DMS53 treated with DMSO at 0.1 percent for 48 hours (cell line): ENCODE measurements around the gene MR1.

ENCODE experiments used
- DNase-seq: peaks from one replicate; lab custom pipeline; 2025; ENCODE audit not compliant: unreplicated experiment; lab: John Stamatoyannopoulos, UW

Gene MR1

DNA sequence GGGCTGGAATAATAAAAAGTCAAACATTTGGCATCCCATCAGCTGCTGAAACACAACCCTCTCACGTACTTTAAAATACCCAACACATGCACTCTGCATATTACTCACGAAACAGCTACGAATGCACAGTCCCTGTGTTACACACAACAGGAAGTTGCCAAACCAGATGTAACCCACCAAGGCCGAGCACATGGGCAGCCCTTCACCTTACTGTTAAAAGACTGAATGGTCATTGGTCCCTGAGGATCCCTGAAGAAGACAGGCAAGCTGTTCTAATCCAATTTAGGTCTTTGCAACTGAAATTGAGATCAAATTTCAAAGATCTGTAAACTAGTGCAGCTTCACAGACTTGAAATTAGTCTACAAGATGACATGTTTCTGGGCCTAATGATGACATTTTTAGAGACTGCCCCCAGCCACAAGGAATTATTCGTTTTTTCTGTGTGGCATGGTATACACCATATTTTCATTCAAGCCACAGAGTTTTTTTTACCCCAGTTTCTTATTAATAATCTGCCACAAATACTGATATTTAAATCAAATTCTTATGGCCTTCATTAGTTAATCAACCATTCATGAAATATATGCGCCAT, 29.1 kb downstream of the MR1 start:
- no peak for DNase-seq

GRCh38 chr1:181064011-181064623, 30.3 kb downstream of the MR1 start:
- no peak for DNase-seq

DNA sequence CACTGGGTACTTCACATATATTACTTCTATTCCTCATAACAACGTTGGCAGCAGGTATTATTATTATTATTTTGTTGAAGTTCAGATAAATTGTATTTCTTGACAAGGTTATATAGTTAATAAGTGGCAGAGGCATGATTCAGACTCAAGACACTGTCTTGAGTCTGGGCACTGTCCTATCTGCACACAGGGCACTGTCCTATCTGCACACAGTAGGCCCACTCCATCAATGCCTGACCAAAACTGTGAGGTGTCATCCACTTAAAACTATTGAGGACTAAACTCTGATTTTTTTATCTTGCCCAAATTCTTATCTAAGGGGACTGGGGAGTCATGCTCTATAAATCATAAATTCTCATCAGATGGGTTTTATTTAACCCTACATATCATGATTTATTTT, 30.9 kb downstream of the MR1 start:
- DNase-seq: no peak

- DNase-seq: no peak
Measured at GRCh38 chr1:181073638-181074037, 39.9 kb downstream of the MR1 start.

DNA sequence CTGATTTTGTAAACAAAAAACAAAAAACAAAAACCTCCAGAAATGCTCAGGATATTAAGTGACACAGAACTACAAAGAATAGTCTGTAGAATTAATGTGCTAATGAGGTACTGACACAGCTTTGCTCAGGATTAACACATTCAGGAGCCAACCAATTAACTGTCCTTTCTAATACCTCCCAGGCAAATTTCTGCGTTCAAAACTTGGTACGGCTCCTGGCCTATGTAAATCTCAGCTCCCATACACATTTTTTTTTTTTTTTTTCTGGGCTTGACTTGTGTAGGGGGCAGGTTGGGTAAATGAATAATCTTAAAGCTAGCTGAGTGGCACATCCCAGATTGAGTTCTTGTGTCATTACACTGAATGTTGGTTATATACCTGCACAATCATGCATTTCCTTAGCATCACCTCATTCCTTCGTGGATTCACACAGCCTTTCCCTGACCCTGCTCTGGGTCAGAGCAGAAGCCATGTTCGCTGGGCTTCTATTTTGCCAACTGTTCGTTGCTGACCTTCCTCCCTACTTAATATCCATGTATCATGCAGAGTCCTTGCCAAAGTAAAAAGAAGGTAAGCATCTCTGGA, 42.1 kb downstream of the MR1 start:
- no peak for DNase-seq

- no peak for DNase-seq
Measured at GRCh38 chr1:181076852-181077251, 43.1 kb downstream of the MR1 start.

- no peak for DNase-seq
Measured at GRCh38 chr1:181077576-181078242, 43.9 kb downstream of the MR1 start.

DNA sequence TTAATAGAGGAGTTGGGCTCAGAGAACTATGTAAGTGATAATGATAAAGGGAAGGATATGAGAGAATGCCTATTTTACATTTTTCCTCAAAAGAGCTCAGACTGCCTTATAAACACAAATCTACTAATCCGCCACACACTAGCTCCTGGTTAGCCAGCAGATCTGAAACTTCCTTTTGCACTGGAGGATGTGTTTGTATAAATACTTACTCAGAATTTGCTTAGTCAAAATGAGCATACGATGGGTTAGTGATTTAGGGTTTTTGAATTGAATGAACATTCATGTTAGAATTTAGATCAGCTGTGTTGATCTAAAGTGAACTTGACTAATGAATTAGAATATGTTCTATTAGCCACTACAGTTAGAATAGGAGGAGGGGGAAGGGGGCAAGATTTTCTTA, 45.6 kb downstream of the MR1 start:
- DNase-seq: no peak

GRCh38 chr1:181079920-181080319, 46.1 kb downstream of the MR1 start:
- no peak for DNase-seq

DNA sequence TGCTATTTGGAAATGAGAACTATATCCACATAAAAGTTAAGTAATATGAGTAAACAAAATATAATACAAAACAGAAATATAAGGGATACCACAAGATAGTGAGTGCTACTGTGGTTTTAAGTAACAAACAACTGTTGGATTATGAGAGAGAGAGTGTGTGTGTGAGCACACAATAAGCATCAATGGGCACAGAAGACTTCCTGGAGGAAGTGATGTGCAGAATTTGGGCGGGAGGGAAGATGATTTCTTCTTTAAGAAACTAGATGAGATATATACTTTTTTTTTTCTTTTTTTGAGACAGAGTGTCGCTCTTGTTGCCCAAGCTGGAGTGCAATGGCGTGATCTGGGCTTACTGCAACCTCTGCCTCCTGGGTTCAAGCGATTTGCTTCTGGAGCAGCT, 46.8 kb downstream of the MR1 start:
- DNase-seq: no peak

DNA sequence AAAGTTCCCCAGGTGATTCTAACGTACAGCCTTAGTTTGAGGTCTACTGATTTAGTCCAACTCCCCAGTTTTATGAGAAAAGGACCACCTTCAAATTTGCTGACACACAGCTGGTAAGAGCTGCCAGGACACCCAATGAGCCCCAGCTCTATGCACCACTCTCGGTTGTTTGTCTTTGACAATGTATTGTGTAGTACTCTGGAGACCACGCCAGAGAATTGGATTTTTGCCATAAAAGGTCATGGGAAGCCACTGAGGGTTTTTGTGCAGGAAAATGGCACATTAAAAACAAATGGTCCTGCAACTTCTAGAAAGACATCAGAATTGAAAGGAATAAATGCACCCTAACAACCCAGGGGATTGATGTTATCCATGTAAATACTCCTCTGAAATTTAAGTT, 47.6 kb downstream of the MR1 start:
- no peak for DNase-seq

- DNase-seq: peak; percentile 77
Measured at GRCh38 chr1:181083842-181084605, 50.2 kb downstream of the MR1 start.

DNA sequence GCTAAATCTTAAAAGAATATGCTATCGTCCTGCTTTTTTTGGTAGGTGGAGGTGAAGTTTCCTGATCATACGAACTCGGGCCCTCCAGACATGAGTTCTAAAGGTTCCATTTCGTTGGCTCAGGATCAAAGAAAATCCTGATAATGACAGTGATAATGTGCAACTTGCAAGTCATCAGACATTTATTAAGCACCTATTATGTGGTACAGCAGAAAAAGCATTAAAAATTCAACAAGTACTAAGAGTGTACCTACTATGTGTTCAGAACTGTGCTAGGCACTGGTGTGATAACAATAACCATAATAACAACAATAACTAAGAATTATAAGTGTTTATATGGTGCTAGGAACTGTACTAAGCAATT, 50.8 kb downstream of the MR1 start:
- DNase-seq: no peak

DNA sequence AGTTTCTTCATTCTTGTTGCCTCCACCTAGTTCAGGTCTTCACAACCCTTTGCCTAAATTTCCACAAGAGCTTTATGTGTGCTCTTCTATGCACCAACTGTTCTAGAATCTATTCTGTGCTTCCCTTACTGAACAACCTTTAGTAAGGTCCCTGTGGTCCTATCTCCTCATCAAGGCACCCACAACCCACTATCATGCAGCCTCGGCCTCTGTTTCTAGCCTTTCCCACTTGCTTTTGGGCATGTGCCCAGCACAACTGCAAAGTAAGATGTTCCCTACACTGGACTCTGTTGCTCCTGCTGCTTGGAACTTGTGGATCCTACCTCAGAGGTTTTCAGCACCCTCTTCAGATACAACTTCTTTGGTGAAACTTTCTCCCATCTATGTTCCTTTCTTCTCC, 52.3 kb downstream of the MR1 start:
- DNase-seq: no peak

DNA sequence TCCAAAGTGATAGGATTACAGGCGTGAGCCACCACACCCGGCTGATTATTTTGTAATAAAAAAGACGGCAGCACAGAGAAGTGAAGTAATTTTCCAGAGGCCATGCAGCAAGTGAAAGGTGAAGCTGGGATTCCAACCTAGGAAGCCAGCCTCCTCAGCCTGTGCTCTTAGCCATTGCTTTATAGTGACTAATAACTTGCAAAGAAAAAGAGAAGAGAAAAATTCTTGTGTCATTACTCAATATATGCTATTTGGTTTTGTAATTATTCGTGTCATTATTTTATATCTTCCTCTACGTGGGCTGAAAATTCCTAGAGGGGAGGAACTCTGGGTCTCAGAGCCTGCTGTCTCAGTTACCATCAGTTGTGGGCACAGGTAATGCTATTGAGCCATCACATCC, 53.1 kb downstream of the MR1 start:
- DNase-seq: no peak

GRCh38 chr1:181087400-181087901, 53.7 kb downstream of the MR1 start:
- DNase-seq: no peak

DNA sequence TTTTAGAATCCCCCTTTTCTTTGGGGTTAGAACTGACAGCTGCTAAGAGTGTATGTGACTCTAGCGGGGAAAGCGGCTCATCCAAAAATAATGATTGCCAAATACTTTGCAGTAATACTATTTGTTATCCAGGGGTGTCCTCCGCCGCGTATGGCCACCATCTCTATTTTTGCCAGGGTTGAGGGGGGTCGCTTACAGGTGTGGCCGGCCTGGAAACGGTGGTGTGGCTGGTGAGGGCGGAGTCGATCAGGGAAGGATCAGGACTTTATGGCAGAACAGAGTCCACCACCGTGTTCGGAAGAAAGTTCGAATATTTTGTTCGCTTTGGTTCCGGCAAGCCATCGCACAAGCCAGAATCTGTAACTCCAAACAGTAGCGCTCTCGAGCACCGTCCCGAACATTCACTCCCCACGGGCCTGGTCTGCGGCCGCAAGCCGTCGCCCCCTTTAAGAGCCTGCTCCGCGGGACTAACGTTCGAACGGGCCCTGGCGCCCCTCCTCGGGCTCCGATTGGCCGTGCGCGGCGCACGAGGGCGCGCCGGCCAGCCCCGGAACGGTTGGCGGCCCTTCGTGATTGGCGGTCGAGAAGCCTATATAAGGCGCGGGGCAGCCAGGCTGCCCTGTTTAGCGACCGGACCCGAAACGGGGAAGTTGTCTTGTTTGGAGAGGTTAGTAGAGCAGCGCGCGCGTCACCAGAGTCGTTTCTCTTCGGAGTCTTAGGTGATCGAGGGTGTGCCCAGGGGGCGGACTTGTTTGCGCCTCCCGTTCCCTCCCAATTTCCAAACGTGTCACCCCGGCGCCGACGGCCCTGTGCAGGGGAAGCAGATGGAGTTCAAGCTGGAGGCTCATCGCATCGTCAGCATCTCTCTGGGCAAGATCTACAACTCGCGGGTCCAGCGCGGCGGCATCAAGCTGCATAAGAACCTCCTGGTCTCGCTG, 54.6 kb downstream of the MR1 start, which contains the start of gene IER5:
Gene IER5 (plus strand): TSS at position 622 of the 938 bp plus-strand sequence. CDS start 203 bp downstream, at position 825.
- DNase-seq: peak; percentile 94

DNA sequence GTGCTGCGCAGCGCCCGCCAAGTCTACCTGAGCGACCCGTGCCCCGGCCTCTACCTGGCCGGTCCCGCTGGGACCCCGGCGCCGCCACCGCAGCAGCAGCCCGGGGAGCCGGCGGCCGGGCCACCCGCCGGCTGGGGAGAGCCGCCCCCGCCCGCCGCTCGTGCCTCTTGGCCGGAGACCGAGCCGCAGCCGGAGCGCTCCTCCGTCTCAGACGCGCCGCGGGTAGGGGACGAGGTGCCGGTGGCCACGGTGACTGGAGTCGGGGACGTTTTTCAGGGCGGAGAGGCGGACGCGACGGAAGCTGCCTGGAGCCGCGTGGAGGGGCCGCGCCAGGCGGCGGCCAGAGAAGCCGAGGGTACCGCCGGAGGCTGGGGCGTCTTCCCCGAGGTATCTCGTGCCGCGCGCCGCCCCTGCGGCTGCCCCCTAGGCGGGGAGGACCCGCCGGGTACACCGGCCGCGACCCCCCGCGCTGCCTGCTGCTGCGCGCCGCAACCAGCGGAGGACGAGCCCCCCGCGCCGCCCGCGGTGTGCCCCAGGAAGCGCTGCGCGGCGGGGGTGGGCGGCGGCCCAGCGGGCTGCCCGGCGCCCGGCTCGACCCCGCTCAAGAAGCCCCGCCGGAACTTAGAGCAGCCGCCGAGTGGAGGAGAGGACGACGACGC, 55.4 kb downstream of the MR1 start:
- DNase-seq: no peak

GRCh38 chr1:181089676-181090544, 56.1 kb downstream of the MR1 start:
- peak; percentile 29 for DNase-seq
